Activated CD8-positive, alpha-beta memory T cell treated with anti-CD3 and anti-CD28 coated beads, Interleukin-2, amount 50 U/mL, for 1 hour (primary cell): ENCODE measurements around the gene EMID1.
A peak's percentile ranks its signal among the peaks of the same experiment; 100 is the strongest.

Experiments used
- DNase-seq: peaks from one replicate; pipeline ENCODE4 v3.0.0-alpha.2; 2020; ENCODE audit errors: extremely low read depth

EMID1 gene

DNA sequence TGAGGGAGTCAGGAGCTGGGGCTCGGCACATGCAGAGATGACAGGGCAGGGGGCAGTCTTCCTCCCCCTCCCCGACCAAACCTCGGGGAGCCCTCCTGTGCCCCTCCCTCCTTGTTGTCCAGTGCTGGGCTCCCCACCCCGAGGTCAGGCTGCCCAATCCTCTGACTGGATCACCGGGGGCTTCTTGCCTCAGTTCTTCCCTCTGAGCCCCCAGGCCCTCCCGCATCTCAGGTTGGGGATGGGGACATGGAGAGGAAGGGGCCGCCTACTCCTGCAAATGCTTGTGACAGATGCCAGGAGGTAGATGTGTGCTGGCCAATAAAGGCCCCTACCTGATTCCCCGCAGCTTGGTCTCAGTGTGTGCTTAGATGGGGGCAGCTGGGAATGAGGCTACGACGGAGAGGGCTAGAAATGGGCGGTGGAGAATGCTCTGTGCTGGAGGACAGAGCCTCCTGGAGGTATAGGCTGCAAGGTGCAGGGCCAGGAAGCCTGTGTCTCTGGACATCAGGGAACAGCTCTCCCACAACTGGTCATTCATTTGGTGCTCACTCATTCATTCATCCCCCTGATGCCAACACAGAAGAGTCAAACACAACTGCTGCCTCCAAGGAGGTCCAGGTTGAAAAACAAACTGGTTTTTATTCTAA is 53.7 kb downstream of the EMID1 start:
- no peak for DNase-seq

DNA sequence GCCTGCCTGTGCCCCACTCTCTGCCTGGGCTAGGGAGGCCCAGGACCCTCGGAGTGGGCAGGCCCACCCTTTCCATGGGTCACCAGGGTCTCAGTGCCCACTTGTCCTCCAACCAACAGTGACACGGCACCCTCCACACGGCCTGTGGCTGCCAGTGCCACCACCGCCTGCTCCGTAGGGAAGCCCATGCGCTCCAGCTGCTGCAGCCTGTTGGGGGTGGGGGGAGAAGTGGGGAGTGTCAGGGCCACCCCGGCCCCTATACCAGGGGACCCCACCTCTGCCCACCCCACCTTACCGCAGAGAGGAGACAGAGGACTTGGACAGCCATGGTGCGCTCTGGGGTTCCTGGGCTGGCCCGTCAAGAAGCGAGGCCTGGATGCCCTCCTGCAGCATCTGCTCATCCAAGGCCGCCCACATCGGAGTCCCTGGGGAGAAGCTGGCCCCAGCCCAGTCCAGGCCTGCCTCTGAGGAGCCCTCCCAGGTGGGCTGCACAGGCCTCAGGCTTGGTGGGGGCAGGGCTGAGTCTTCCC is 54.4 kb downstream of the EMID1 start:
- DNase-seq = no peak

DNA sequence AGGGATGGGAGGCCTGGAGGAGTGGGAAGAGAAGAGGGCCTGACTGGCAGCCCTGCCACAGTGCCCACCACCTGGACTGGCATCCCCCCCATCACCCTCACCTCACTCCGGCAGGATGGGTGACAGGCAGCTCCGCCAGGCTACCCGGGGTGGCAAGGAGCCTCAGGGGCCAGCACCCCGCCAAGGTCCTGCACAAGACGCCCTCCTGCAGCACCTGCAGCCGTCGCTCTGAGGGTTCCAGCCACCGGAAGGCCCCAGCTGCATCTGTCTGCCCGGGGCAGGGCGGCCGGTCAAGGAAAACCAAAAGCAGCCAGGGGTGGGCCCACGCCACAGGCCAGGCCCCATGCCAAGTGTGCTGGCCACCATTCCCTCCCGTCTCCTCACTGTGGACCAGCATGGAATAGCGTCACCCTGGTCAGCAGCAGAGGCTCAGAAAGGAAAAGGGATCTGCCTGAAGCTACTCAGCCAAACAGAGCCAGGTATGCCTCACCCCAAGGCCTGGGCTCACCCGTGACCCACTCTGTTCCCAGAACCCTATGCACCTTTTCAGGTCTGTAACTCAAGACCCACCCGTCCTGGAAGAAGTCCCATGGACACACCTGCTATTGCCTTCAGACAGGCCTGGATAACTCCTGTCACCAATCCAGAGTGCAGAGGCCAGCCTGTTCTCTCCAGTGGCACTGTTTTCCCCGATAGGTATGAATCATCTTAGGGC is 55.1 kb downstream of the EMID1 start:
- DNase-seq = no peak

GRCh38 chr22:29263791-29264276 is 58.1 kb downstream of the EMID1 start:
- no peak for DNase-seq

DNA sequence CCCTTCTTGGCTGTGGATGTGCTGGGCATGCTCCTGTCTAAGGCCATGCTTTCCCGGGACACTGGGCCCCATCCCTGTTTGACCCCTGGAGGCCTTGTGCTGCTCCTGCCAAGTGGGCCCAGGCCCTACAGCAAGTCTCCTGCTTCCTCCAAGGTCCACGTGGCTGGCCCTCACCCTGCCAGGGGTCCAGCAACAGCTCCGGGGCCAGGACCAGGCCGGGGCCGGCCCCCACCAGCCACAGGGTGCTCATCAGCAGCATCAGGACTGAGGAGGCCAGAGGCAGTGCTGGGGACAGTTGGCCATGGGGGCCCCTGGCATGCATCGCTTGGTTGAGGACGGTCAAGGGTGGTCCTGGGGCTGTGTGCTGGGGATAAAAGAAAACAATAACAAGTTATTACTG is 59.6 kb downstream of the EMID1 start:
- no peak for DNase-seq

- no peak for DNase-seq
These were observed 60.2 kb downstream of the EMID1 start for GRCh38 chr22:29265929-29266328.

GRCh38 chr22:29266564-29267461 is 61.1 kb downstream of the EMID1 start:
- DNase-seq = no peak

DNA sequence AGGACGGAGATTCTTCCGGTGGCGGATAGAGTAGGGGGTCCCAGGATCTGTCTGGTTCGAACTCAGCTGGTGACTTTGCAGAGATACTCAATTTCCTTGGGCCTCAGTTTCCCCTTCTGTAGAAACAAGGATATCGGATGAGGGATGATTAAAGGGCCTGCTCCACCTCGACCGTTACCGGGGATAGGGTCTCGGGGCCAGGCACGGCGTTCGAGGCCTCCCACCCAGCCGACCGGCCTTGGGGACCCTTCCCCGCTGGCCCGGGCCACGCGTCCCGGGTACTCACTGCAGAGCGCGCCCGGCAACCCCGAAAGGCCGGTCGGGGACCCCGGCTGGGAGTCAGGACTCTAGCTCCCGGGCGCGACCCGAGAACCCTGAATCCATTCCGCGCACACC is 61.8 kb downstream of the EMID1 start:
- no peak for DNase-seq

DNA sequence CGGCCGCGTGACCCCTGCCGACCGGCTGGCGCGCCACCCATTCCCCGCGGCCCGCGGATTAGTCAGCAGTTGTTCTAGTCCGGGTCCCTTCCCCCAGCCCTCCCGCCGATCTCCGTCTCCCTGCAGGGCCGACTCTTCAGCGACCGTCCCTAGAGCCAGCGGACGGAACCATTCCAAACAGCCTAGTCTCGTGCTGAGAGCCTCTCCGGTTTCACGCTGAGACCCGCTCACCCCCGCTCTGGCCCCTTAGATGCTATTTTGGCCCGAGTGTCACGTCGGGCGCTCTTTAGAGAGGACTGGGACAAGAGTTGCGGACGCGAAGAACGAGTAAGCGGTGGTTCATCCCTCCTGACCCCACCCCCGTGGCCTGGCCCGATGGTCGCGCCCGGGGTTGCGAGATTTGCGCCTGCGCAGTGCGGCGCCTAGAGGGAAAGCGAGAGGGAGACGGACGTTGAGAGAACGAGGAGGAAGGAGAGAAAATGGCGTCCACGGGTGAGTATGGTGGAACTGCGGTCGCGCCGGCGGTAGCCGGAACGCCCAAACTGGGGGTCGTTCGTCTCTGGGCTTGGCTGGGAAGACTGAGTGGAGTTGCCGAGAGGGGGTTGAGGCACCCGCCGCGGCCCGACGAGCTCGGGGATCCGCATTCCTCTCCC is 62.3 kb downstream of the EMID1 start, which contains the start of the genes EWSR1 and RHBDD3:
Gene EWSR1 (plus strand): TSS at position 411 of the 653 bp plus-strand sequence. CDS start 69 bp downstream, at position 480.
Gene RHBDD3 (minus strand): TSS at position 124 of the 653 bp plus-strand sequence. CDS start 2,355 bp downstream, outside the sequence.
- peak; percentile 89 for DNase-seq

GRCh38 chr22:29268511-29269229 is 63.0 kb downstream of the EMID1 start:
- no peak for DNase-seq

GRCh38 chr22:29269230-29269604 is 63.5 kb downstream of the EMID1 start:
- DNase-seq = no peak

DNA sequence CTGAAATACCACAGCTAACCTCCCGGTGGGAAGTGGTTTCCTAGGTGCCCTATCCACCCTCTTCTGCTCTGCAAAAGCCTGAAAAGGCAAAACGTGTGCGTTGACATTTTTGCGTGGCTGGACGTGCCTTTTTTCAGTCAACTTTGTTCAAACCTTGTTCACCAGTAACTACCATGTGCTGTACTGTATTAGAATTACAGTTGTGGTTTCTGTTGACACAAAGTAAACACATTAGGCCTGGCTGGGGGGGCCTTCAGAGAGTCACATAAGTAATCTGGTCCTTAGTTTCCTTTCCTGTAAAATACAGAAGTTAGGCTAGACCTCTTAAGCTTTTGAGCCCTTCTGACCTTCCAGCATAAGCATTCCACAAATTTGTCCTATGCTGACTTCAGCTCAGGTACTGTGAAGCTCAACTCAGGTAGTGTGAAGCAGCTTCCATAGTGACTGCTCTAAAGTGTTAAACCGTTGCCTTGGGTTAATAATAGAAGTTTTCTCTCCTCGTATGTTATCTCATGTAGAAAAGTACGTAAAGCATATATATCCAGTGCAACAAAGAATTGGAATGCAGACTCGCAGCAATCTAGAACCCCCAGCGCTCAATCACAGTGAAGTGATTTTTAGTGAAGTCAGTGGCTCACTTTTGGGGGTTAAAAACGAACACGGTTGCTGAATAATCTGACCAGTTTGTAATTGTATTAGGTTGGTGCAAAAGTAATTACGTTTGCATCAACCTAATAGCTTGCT is 64.2 kb downstream of the EMID1 start:
- no peak for DNase-seq

DNA sequence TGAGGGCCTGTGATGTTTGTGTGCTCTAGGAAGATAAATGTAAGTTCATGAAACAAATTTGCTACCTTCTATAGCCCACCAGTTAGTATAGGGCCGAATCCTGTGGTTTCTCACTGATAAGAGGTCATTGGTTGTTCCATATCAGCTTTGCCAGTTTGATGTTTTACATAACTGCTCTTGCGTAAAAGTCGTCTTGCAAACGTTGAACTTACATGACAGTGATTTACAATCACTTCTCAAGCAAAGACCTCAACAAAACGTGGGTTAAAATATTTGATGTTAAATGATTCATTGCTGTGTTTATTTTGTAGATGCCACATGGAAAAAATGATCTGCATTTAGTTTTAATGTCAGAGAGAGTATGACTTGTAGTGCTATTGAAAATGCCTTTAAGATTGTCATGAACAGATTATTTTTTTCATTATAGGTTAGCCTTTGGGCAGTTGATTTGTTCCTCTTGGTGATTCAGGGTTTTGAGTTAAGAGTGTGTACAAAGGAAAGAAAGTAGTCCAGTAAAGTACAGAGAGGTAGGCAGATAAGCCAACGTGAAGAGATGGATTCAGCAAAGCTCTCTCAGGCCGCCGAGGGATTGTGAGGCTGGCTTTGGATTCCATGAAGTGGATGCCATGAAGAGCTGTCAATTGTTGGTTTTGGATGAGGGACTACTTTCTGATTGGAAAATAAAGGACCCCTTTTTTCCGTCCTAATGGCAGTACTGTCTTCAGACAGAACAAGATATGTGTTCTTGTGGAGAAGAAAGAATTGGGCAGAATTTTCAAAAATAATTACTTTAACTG is 65.0 kb downstream of the EMID1 start:
- DNase-seq = no peak

- no peak for DNase-seq
These were observed 66.9 kb downstream of the EMID1 start for GRCh38 chr22:29272624-29273023.

- DNase-seq = no peak
These were observed 69.5 kb downstream of the EMID1 start for GRCh38 chr22:29275167-29275566.

- no peak for DNase-seq
These were observed 70.3 kb downstream of the EMID1 start for GRCh38 chr22:29275819-29276565.

GRCh38 chr22:29277927-29278326 is 72.2 kb downstream of the EMID1 start:
- no peak for DNase-seq

DNA sequence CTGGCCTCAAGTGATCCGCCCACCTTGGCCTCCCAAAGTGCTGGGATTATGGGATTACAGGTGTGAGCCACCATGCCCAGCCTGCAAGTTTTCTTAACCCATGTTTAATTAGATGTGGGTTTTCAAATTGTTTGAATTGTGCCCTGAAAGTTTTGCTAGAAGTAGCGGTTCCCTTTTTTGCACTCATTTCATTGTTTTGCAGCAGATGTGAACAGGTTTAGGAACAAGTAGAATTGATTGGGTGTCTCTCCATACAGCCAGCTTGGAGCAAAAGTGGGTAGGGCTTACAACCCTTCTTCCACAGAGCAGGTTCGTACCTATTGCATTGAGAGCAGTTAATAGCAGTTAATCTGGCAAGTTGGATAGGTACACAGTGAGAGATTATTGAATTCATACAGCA is 78.5 kb downstream of the EMID1 start:
- no peak for DNase-seq
